ENCODE measurements around the gene COL5A1. TPM values are rescaled to one million over a fixed set of nuclear protein-coding genes. Genes with fewer than 3 reads are reported as not detected.

COL5A1 gene
- total and polyA plus RNA-seq, 2 donors from 2014 or later = 2.4 to 23.8 TPM

- intact Hi-C loops (cut with DNase I) = no loop called here
- Histone ChIP-seq H3K9me3 (ENCODE audit: control insufficient read depth in 2 of 3, insufficient read depth in 1 of 3, low read length in 3 of 3) (no peaks in the 10 kb centered on the region), H3K27me3 (ENCODE audit: control insufficient read depth, insufficient read depth, low read length) (no peaks in the 10 kb centered on the region), H3K36me3 (ENCODE audit: control insufficient read depth in 2 of 3, insufficient read depth in 3 of 3, low read length in 3 of 3) (no peaks in the 10 kb centered on the region), H3K4me1 (ENCODE audit: control insufficient read depth in 2 of 3, insufficient read depth in 2 of 3, low read depth in 1 of 3, low read length in 3 of 3) (no peaks in the 10 kb centered on the region), H3K27ac (ENCODE audit: low read depth in 2 of 2, low read length in 2 of 2) (no peak overlapping the region), H3K4me3 (ENCODE audit: low read length in 3 of 3) (no peak overlapping the region), H3K9ac (ENCODE audit: low read length in 3 of 3) (no peak overlapping the region)
- TF ChIP-seq CTCF (IDR thresholded peaks at IDR 0.05; ENCODE audit: borderline replicate concordance, extremely low read depth, insufficient read depth) = no peak
- FAIRE-seq (no peak), DNase-seq (peak in 3 of 5 donors; percentile 17 to 65 (median 31))
Observed at GRCh38 chr9:134690946-134691694, 49.5 kb downstream of the COL5A1 start.

- no peak for TF ChIP-seq CTCF (IDR thresholded peaks at IDR 0.05; ENCODE audit: borderline replicate concordance, extremely low read depth, insufficient read depth)
- no peak for FAIRE-seq
- peak in 1 of 5 donors; percentile 64 for DNase-seq
- Histone ChIP-seq H3K4me1 (ENCODE audit: control insufficient read depth in 2 of 3, insufficient read depth in 2 of 3, low read depth in 1 of 3, low read length in 3 of 3) (no peaks in the 10 kb centered on the region), H3K9me3 (ENCODE audit: control insufficient read depth in 2 of 3, insufficient read depth in 1 of 3, low read length in 3 of 3) (no peaks in the 10 kb centered on the region), H3K4me3 (ENCODE audit: low read length in 3 of 3) (no peak overlapping the region), H3K9ac (ENCODE audit: low read length in 3 of 3) (no peak overlapping the region), H3K27me3 (ENCODE audit: control insufficient read depth, insufficient read depth, low read length) (no peaks in the 10 kb centered on the region), H3K36me3 (ENCODE audit: control insufficient read depth in 2 of 3, insufficient read depth in 3 of 3, low read length in 3 of 3) (no peaks in the 10 kb centered on the region), H3K27ac (ENCODE audit: low read depth in 2 of 2, low read length in 2 of 2) (no peak overlapping the region)
- intact Hi-C loops (cut with DNase I) = no loop called here
Observed at GRCh38 chr9:134691695-134692572, 50.3 kb downstream of the COL5A1 start.

DNA sequence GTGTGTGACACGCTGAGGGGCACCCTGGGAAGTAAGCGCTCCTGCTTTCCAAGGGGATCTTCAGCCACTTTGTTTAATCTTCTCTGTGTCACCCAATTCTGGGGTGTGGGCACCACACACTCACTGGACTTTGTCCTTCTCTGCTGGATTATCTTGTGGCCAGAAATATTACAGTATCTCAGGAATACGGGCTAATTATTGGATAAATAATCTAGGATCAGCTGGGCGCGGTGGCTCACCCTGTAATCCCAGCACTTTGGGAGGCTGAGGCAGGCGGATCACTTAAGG lies 50.9 kb downstream of the COL5A1 start:
- no peaks in the 10 kb centered on the region for H3K4me1 ChIP-seq (ENCODE audit: control insufficient read depth in 2 of 3, insufficient read depth in 2 of 3, low read depth in 1 of 3, low read length in 3 of 3)
- no peaks in the 10 kb centered on the region for H3K9me3 ChIP-seq (ENCODE audit: control insufficient read depth in 2 of 3, insufficient read depth in 1 of 3, low read length in 3 of 3)
- no peak overlapping the region for H3K9ac ChIP-seq (ENCODE audit: low read length in 3 of 3)
- no peak for TF ChIP-seq CTCF (IDR thresholded peaks at IDR 0.05; ENCODE audit: borderline replicate concordance, extremely low read depth, insufficient read depth)
- DNase-seq (peak in 1 of 5 donors; percentile 42), FAIRE-seq (no peak)
- intact Hi-C loops (cut with DNase I) = no loop called here
- H3K36me3 ChIP-seq (ENCODE audit: control insufficient read depth in 2 of 3, insufficient read depth in 3 of 3, low read length in 3 of 3) = no peaks in the 10 kb centered on the region
- H3K27me3 ChIP-seq (ENCODE audit: control insufficient read depth, insufficient read depth, low read length) = no peaks in the 10 kb centered on the region
- H3K4me3 ChIP-seq (ENCODE audit: low read length in 3 of 3) = no peak overlapping the region
- no peak overlapping the region for H3K27ac ChIP-seq (ENCODE audit: low read depth in 2 of 2, low read length in 2 of 2)
